GM21723 (cell line): ENCODE measurements around the gene CSNK1A1.

Experiments
- ATAC-seq: cut with Tn5 transposase; IDR thresholded peaks from one replicate; pipeline ENCODE4 v1.9.1; 2021; ENCODE audit warnings: mild to moderate bottlenecking, moderate library complexity; ENCODE audit not compliant: unreplicated experiment

CSNK1A1 gene

GRCh38 chr5:149575131-149575530, 23.9 kb upstream of the CSNK1A1 start:
- no peak for ATAC-seq

GRCh38 chr5:149572576-149573231, 21.5 kb upstream of the CSNK1A1 start:
- no peak for ATAC-seq

- no peak for ATAC-seq
Observed at GRCh38 chr5:149572170-149572569, 20.9 kb upstream of the CSNK1A1 start.

- ATAC-seq = no peak
Observed at GRCh38 chr5:149567226-149567625, 16.0 kb upstream of the CSNK1A1 start.

GRCh38 chr5:149564542-149565140, 13.4 kb upstream of the CSNK1A1 start:
- ATAC-seq = peak; percentile 92

GRCh38 chr5:149563466-149563865, 12.2 kb upstream of the CSNK1A1 start:
- no peak for ATAC-seq

- ATAC-seq = no peak
Observed at GRCh38 chr5:149561848-149562247, 10.6 kb upstream of the CSNK1A1 start.

- ATAC-seq = no peak
Observed at GRCh38 chr5:149559706-149560105, 8.5 kb upstream of the CSNK1A1 start.

- ATAC-seq = no peak
Observed at GRCh38 chr5:149552553-149553160, 1.4 kb upstream of the CSNK1A1 start.

GRCh38 chr5:149552038-149552494, 827 bp upstream of the CSNK1A1 start:
- ATAC-seq = no peak

GRCh38 chr5:149550594-149551226, 529 bp downstream of the CSNK1A1 start:
- no peak for ATAC-seq

GRCh38 chr5:149550268-149550583, 1.0 kb downstream of the CSNK1A1 start:
- ATAC-seq = no peak

- peak; percentile 36 for ATAC-seq
Observed at GRCh38 chr5:149549461-149550267, 1.6 kb downstream of the CSNK1A1 start.

- ATAC-seq = no peak
Observed at GRCh38 chr5:149546974-149547373, 4.3 kb downstream of the CSNK1A1 start.

- ATAC-seq = no peak
Observed at GRCh38 chr5:149545327-149545726, 5.9 kb downstream of the CSNK1A1 start.

GRCh38 chr5:149544028-149544420, 7.2 kb downstream of the CSNK1A1 start:
- ATAC-seq = no peak

- no peak for ATAC-seq
Observed at GRCh38 chr5:149543361-149544027, 7.7 kb downstream of the CSNK1A1 start.

- no peak for ATAC-seq
Observed at GRCh38 chr5:149541893-149542292, 9.3 kb downstream of the CSNK1A1 start.

- ATAC-seq = no peak
Observed at GRCh38 chr5:149540089-149540488, 11.2 kb downstream of the CSNK1A1 start.

GRCh38 chr5:149537374-149537975, 13.8 kb downstream of the CSNK1A1 start:
- no peak for ATAC-seq
